Right ventricle myocardium inferior (tissue), 1 donor: Measurements from ENCODE around the gene PCID2. TPM values are rescaled to one million over a fixed set of nuclear protein-coding genes. Genes with fewer than 3 reads are reported as not detected.

Experiments
- ATAC-seq: fragments of 200-7000 bp; cut with Tn5 transposase; one replicate; pipeline ENCODE4 v1.9.1; 2020; ENCODE audit warnings: mild to moderate bottlenecking, moderate library complexity
- DNase-seq: peaks from one replicate; pipeline ENCODE4 v3.0.0; 2021; ENCODE audit errors: missing footprints
- intact Hi-C: fragments of 100-400 bp; cut with DNase I; formaldehyde crosslinking; loops from one replicate; pipeline ENCODE4 v1.11.0; 2022
- total RNA-seq: library from RNA; stranded (reverse); fragmentation: NEBNext Ultra II Directional; extraction: Animal tissue kit (Norgen Biotek cat#: 25700); gene quantifications from one replicate; pipeline ENCODE4 v1.2.1, GENCODE V29; 2021
- donor health status: DM: no; HTN: yes; CAD: no; lungs with severe emphysema.

The PCID2 gene
- total RNA-seq, 1 donor from 2014 or later, result 57.2 TPM

DNA sequence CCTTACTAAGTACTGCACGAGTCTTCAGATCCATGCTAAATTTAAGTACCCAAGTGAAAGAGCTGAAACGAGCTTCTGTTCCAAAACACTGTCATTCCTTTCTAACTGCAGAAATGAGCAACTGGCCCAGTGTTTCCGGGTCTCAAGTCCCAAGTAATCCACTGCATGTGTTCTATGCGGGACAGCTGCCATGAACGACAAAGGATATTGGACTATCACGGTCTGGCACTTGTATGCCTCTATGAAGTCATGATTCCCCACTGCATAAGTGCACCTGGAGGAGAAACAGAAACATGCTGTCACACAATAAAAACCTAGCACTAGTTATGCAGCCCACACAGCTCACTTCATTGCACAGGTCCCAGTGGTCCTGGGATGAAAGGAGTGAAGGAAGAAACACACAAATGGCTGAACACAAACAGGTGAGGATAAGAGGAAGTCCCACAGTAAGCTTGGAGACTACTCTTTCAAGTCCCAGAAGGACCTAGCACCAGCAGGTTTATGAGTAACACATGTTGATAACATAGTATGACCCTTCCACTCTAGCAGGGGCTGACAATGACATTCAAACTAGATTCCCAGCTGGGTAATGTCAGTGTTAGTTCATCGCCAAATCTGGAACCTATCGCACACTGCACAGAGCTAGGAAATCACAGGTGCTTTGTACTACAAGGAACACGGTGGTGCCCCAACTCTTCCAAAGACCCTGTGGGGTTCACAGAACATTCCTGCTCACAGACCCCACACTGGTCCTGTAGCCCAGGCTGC, 11.3 kb downstream of the PCID2 start:
- no peak for DNase-seq
- peak; percentile 30 for ATAC-seq
- intact Hi-C loops, result no loop called here

DNA sequence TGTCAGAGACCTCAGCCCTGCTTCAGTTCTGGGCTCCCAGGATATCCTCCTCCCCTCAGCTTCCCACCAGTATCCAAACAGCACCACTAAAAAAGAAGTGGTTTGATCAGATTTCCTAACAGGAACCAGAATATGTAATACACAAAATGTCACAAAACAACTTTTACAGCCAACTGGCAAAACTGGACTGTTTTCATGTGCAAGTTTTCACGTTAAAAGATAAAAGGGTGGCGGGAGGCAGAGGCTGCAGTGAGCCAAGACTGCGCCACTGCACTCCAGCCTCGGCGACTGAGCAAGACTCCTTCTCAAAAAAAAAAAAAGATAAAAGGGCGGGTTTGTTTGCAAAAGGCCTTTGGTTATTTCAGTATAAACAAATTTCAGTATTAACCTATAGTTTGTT, 13.1 kb downstream of the PCID2 start:
- no peak for DNase-seq
- no peak for ATAC-seq
- intact Hi-C loops, result no loop called here

DNA sequence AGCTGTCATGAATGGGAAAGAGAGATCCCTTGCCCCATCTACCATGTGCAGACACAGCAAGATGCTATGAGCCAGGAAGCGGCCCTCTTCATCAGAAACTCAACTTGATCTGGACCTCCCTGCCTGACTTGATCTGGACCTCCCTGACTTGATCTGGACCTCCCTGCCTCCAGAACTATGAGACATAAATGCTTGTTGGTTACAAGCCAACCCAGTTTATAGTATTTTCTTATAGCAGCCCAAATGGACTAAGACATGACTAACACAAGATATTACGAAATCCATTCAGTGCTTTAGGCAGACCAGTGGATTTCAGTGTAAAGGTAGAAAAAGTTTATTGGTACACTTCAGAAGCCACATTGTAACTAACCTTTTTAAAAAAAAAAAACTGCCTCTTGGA, 15.6 kb downstream of the PCID2 start:
- ATAC-seq (no peak), DNase-seq (no peak)
- intact Hi-C loops, result no loop called here

DNA sequence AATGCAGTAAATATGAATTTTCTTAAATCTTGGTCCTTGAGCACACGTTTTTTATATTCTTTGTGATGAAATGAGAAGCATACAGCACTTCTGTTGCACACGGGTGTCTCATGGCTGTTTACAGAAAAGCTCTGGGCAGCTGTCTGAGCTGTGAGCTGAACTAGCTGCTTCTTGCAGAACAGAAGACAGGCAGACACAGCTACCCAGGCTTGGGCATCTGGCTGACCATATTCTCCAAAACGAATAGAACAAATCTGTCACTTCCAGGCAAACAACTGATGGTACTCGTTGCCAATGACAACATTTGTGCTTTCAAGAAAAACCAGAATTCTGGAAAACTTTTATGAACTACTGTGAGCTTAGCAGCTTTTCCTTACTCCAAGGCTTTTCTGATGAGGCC, 16.2 kb downstream of the PCID2 start:
- no peak for ATAC-seq
- intact Hi-C loops, result no loop called here
- no peak for DNase-seq

DNA sequence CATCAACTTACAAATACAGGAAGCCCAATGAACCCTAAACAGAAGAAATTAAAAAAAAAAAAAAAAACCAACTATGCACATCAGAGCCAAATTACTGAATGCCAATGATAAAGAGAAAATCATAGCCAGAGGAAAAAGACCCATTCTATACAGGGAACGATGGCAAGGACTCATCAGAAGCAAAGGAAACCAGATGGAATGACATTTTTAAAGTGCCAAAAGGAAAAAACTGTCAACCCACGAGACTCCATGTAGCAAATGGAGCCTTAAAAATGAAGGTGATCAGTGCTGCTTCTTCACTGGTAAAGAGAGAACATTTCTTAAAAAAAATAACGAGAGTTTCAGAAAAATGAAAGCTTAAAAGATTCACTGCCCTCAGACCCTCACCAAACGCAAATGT, 18.3 kb downstream of the PCID2 start:
- intact Hi-C loops, result no loop called here
- DNase-seq, result no peak

DNA sequence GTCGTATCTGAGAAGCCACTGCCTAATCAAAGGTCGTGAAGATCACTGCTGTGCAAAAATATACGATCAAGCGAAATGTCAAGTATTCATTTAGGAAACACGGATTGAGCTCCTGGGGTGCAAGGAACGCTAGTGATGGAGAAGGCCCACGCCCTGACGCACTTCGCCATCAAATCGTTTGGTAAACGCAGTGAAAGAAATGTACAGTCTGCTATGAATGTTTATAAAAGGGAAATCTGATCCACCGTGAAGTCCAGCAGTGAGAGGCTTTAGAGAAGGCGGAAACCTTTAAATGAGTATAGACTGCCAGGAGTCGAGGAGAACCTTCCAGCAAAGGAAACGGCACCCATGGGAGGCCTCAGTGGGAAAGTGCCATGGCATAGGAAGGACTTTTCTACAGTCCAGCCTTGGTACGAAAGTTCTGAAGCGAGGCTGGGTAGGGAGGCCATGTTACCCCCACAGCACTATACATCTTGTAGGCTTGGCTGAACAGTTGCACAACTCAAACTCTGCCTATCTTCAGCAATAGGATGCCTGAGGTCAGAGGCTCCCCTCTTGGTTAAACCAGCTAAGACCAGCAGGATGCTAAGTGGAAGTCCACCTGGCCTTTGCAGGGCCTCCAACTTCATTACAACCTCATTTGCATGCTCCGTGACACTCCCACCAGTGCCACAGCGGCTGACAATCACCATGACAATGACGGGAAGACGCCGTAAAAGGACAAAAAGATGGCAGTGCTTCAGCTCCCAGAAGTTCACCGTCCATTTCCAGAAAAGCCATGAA, 20.4 kb downstream of the PCID2 start:
- intact Hi-C loops, result no loop called here
- no peak for ATAC-seq
- no peak for DNase-seq

More for the DNA sequence above, 18.3 kb downstream of the PCID2 start:
- ATAC-seq, result no peak

DNA sequence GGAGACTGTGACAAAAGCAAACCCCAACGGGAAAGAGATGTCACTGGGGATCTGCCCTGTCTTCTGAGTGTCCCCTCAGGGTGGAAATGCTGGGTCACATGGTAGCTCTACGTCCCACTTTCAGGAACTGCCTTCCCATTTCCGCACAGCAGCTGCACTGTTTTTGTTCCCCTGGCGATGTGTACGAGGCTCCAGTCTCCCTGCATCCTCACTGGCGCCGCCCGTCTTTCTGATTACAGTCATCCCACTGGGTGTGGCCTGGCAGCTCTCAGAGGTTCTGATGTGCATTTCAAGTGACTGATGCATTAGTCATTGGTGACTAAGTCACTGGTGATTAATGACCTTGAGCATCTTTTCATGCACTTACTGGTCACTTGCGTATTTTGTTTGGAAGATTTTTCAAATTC, 21.2 kb downstream of the PCID2 start:
- DNase-seq, result peak; percentile 89
- peak; percentile 93 for ATAC-seq
- intact Hi-C loops, result no loop called here

DNA sequence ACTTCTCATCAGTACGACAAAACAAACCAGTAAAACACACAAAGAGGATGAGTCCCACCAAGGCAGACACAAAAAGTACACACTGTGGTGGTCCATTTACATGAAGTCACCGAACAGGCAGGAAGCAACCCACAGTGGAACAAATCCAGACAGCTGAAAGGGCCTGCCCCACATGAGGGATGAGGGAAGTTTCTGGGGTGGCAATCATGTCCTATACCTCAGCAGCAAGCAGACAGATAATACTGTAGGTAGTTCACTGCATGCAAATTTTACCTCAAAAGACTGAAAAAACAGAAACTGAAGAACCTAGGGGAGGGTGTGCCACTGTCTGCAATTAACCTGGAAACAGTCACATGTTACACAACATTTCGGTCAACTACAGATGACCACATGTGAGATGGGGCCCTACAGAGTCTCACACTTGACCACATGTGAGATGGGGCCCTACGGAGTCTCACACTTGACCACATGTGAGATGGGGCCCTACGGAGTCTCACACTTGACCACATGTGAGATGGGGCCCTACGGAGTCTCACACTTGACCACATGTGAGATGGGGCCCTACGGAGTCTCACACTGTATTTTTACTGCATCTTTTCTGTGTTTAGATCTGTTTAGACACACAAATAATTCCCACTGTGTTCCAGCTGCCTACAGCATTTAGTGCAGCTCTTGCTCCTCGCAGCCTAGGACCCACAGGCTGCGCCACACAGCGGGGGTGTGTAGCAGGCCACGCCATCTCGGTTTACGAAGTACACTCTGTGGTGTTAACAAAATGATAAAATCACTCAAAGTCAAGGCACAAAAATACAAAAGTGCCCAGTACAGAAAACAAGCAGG, 22.2 kb downstream of the PCID2 start:
- intact Hi-C loops, result no loop called here
- peak; percentile 30 for ATAC-seq
- no peak for DNase-seq

DNA sequence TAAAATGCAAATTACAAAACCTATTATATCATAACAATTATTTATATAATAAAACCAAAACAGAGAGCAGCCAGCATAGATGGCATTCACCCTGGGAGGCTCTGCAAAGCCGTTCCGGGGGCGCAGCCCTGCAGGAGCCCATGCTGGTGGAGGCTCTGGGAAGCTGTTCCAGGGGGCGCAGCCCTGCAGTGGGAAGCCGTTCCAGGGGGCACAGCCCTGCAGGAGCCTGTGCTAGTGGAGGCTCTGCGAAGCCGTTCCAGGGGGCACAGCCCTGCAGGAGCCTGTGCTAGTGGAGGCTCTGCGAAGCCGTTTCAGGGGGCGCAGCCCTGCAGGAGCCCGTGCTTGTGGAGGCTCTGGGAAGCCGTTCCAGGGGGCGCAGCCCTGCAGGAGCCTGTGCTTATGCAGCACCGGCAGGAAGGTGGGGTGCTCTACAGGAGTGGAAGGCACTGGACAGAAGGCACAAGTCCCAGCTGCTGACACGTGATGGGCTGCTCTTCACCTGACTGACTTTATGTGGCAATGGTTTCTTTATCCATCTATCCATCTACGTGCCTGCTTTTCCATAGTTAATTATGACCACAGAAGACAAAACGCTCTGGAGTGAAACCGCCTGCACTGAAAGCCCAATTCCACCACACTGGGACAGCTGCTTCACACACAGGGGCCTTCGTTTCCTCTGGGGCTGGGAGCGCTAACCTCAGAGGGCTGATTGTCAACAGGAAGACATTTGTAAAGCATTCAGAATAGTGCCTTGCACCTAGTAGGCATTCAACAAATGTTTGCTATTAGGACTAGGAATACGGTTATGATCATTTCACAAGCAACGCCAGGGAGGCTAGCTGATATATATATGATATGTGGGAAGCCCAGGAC, 23.7 kb downstream of the PCID2 start:
- ATAC-seq (no peak), DNase-seq (peak; percentile 21)
- intact Hi-C loops, result no loop called here

DNA sequence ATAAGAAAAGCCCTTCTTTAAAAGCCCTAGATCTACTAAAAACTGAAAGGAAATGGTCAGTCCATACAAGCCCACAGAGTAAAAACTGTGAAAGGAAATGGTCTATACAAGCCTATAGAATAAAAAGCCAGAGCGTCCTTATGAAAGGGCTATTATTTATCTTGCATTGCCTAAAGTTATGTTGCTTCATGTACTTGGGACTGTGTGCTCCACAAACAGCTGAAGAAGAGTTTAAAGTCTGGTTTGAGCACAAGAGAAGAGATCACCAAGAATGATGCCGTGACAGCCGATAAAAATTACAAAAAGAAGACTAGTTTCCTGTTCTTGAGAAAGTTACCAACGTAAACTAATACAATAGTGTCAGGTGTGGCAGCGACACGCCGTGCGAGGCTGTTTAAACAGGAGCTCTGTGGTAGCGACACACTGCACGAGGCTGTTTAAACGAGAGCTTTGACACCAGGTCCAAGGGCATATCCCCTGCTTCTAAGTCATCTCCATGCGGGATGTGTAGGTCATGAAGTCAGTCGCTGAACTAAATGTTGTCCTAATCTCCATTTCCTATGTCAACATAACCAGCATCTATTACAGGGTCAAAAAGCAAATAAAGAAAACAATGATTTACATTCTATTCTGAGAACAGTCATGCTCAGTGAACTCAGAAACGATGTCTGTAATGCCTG, 24.9 kb downstream of the PCID2 start:
- DNase-seq (peak; percentile 49), ATAC-seq (no peak)
- intact Hi-C loops, result no loop called here

DNA sequence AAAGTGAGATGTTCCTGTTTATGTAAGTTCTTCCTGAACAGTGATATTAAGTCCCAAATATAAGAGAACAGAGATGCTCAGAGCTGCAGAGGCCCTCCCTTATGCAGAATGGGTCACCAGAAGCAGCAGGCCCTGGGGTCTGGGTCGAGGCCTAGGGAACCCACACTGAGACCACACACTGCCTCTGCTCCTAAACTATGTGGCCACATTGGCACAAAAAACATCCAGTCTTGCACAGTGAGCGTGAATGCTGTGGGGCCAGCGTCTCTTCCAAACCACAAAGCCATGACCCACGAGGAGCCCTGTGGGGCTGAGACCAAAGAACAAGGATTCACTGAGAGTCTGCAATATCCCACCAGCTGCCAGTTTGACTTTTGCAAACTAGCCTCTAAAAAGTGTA, 26.4 kb downstream of the PCID2 start:
- DNase-seq, result peak; percentile 58
- no peak for ATAC-seq
- intact Hi-C loops, result no loop called here

DNA sequence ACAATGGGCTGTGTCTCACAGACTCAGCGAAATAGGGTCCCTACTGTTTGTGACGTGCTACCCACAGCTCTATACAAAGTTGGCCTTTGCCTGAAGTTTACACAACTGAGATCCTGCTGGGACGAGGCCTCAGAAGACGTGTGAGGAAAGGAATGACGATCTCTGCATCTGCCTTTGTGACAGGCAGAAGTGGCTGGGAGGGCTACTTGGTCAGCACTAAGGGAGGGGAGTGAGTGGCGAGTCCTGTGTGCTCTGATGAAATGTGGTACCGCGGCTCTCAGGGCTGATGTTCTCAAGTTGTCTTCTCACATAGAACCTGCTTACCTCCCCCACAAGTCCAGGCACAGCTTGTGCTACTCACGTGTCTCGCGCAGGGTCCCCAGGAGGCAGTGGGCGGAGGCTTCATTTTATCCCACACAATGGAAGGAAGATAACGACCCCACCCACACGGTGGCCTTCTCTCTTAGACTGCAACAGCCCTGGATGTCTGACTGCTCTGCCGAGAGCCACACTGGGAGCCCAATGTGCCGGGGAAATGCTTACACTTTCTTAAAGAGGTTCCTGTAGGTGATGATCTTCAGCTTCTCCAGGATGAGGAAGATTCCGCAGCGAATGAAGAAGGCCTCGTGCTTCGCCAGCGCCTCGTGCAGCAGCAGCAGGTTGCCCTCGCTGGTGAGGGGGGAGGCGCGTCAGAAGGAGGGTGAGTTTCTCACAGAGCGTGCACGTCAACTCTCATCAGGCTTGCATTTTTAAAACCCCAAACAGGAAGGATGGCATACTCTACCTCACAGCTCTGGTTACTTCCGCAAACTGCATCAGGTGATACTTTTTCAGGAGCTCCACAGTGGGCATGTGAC, 28.9 kb downstream of the PCID2 start:
- intact Hi-C loops, result no loop called here
- DNase-seq (peak; percentile 35), ATAC-seq (no peak)

DNA sequence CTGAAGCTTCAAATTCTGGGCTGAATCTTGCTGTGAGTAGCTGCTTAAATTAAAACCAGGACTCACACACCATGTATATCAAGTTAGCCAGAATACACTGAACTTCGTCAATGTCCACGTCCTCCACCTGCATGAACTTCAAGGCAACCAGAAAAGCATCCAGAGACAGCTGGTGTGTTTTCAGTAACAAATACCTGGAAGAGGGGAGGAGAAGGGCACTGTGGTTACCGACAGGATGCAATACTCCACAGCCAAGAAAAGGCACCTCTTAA, 29.6 kb downstream of the PCID2 start:
- intact Hi-C loops, result no loop called here
- DNase-seq (no peak), ATAC-seq (no peak)

DNA sequence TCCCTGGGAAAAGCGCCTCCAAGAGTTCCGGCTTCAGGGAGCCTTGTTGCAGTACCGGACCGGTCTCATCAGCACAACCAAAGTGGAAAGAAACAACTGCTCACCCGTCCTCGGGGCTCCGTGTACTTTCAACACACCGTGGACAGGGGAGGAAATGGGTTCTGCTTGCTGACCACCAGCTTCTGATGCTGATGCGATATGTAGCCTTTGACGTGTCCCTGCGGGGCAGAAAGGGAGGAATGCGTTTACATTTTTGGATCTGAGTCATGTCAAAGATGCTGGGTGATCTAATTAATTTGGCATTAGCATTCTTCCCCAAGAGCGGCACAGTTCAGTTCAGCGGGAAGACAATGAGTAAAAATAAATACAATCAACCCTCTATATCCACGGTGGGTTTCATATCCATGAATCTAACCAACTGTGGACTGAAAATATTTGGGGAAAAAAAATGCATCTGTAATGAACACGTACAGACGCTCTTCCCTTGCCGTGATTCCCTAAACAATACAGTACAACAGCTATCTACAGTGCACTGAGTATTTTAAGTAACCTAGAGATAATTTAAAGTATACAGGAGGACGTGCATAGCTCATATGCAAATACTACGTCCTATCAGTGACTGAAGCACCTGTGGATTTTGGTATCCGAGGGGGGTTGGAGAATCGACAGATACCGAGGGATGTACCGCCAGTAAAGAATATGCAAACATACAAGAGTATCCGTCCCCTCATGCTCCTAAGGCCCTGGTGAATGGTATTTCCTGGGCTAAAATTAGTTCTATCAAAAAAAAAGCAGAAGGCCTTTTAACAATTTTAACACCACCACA, 30.2 kb downstream of the PCID2 start:
- ATAC-seq (no peak), DNase-seq (peak; percentile 17)
- intact Hi-C loops, result no loop called here

DNA sequence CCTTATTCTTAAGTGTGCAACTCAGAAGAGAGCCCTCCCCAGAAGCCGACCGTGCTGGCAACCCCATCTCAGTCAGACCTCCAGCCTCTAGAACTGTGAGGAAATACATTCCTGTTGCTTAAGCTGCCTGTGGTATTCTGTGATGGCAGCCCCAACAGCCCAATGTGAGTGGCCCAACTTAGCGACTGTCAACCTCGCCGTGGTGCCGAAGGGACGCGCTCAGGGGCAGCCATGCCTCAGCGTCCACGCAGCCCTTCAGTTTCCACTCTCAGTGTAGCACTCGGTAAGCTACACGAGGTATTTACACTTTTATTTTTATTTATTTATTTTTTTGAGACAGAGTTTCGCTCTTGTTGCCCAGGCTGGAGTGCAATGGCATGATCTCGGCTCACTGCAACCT, 31.6 kb downstream of the PCID2 start:
- DNase-seq (peak; percentile 42), ATAC-seq (no peak)
- intact Hi-C loops, result no loop called here

DNA sequence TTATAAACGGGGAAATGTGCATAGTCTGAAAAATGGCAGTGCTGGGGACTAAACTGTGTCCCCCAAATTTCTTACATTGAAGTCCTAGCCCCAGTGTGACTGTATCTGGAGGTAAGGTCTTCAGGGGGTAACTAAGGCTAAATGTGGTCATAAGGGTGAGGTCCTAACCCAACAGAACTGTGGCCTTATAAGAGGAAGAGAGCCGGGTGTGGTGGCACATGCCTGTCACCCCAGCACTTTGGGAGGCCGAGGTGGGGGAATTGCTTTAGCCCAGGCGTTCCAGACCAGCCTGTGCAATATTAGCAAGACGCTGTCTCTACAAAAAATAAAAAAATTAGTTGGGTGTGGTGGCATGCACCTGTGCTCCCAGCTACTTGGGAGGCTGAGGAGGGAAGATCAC, 32.2 kb downstream of the PCID2 start:
- DNase-seq (peak; percentile 82), ATAC-seq (no peak)
- intact Hi-C loops, result no loop called here
